Colon (tissue), 2 donors: ENCODE data around the gene DROSHA.
"Not testable (repeated sequence)": the region's sequence is repeated elsewhere in the genome, so short reads cannot be mapped to it uniquely, and the experiment has no call there.

Experiments used
- FAIRE-seq: peaks from 2 replicates; lab custom pipeline; 2012; peaks lifted over from hg19 to GRCh38; lab: Jason Lieb, UNC
- donor health status: control.
- donor health status: control.

The DROSHA gene, protein sequence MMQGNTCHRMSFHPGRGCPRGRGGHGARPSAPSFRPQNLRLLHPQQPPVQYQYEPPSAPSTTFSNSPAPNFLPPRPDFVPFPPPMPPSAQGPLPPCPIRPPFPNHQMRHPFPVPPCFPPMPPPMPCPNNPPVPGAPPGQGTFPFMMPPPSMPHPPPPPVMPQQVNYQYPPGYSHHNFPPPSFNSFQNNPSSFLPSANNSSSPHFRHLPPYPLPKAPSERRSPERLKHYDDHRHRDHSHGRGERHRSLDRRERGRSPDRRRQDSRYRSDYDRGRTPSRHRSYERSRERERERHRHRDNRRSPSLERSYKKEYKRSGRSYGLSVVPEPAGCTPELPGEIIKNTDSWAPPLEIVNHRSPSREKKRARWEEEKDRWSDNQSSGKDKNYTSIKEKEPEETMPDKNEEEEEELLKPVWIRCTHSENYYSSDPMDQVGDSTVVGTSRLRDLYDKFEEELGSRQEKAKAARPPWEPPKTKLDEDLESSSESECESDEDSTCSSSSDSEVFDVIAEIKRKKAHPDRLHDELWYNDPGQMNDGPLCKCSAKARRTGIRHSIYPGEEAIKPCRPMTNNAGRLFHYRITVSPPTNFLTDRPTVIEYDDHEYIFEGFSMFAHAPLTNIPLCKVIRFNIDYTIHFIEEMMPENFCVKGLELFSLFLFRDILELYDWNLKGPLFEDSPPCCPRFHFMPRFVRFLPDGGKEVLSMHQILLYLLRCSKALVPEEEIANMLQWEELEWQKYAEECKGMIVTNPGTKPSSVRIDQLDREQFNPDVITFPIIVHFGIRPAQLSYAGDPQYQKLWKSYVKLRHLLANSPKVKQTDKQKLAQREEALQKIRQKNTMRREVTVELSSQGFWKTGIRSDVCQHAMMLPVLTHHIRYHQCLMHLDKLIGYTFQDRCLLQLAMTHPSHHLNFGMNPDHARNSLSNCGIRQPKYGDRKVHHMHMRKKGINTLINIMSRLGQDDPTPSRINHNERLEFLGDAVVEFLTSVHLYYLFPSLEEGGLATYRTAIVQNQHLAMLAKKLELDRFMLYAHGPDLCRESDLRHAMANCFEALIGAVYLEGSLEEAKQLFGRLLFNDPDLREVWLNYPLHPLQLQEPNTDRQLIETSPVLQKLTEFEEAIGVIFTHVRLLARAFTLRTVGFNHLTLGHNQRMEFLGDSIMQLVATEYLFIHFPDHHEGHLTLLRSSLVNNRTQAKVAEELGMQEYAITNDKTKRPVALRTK (N-terminal part only)

DNA sequence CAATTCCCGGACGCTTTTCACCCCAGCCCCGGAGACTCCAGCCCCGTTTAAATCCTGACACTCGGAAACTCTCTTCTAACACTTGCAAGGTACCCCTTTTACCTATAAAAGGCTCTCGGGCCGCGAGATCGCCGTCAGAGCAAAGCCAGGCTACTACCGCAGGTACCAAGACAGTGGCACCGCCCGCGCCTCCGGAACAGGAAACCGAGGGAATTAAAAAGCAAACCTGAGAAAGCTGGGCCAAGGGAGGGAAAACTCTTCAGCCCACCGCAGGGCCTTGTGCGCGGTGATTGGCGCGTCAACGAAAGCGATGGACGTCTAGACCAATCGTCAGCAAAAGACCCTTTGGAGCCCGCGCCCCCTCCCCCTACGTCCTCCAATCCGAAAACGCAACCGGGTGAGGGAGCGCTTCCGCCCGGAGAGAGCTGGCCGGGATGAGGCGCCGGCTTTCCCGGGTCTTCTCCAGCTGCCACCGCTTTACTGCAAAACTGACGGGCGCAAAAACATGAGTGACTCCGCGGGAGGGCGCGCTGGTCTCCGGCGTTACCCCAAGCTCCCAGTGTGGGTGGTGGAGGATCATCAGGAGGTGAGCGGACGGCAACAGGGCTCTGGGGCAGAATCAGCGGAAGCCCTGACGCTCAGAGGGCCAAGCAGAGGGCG is at the start of gene DROSHA, which contains the start of gene C5orf22:
Gene DROSHA (minus strand): TSS at position 206 of the 660 bp plus-strand sequence. CDS start 3,034 bp downstream, outside the sequence.
Gene C5orf22 (plus strand): TSS at position 414 of the 660 bp plus-strand sequence. CDS start 92 bp downstream, at position 506.
- no peak for FAIRE-seq

DNA sequence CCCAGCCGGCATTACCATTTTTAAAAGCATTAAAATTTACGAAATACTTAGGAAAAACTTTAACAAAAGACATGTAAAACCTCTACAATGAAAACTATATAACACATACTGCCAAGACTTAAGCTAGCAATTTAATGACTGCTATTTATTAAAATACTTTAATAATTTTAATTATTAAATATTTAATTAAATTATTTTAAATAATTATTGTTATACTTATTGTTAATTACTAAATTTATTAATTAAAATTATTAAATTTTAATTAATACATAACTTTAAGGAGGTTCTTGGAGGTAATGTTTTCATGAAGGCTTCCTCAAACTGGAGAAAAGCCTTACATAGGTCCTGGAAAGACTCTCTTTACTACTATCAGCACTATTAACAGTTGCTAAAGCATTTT is 47.7 kb upstream of the DROSHA start:
- FAIRE-seq, result no peak

DNA sequence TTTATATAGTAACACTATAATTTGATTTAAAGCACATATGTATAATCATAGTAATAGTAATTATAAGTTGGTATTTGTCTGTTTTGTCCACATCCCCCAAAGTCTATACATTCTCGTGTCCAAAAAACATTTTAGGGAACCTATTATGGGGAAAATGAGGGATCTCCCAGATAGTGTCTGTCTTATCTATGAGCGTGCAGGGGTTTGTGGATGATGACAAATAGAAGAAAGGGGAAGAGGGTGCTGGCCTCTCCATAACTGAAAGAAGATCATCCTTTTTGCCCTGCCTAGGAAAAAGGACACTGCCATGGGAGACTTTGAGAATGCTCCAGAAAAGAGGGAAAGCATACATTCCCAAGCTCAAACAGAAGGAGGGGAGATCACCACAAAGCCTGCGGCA is 45.5 kb upstream of the DROSHA start:
- FAIRE-seq, result no peak

DNA sequence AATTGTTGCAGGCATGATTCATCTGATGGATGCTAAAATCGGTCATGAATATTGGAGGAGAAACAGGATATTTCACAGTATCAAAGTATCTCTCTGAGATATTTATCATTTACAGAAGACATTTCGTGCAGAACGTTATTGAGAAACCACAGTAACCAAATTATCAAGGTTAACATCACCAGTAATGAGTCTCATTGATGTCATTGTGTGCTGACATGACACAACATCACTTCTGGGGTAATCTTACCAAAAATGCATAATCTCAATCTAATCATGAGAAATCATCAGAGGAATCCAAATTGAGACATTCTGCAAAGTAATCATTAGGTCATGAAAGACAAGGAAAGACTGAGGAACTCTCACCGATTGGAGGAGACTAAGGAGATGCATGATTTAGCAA is 42.9 kb upstream of the DROSHA start:
- FAIRE-seq, result no peak

DNA sequence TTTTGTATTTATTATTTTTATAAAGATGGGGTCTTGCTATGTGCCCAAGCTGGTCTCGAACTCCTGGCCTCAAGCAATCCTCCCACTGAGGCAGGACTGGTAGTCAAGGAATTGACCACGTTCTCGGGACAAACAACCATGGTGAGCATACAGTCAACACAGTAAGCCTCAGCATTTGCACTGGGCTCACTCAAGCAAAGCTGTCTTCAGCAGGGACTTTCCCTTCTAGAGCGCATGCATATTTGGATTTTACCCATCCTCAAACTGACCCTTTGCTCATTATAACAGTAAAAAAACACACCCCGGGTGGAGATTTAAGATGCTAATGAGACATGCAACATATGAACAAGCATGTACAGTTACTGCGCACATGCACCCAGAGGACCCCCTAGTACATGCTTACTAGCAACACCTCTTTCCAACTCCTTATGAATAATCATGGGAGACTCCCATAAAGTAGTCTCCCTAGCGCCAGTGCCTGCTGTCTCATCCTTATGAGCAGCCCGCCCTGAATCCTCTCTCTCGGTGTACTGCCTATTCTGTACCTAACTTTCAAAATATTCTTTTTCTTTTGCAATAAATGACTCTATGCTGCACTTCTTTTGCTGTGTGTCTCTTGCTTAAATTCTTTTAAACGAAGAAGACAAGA is 41.7 kb upstream of the DROSHA start:
- FAIRE-seq, result no peak

DNA sequence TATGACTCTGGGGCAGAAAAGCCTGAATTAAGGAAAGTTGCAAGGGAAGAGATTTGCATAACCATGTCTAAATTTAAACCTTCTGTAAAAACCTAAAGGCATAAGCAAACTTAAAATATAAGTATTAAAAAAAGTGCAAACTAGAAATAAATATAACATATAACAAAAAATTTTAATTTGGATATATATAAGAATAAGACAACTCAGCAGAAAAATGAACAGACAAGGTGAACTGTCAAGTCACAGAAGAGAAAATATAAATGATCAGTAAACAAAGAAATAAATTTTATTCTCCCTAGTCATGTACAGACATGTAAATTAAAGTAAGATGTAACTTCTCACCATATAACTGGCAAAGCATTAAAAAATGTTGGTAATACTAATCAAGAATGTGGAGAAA is 37.2 kb upstream of the DROSHA start:
- no peak for FAIRE-seq

DNA sequence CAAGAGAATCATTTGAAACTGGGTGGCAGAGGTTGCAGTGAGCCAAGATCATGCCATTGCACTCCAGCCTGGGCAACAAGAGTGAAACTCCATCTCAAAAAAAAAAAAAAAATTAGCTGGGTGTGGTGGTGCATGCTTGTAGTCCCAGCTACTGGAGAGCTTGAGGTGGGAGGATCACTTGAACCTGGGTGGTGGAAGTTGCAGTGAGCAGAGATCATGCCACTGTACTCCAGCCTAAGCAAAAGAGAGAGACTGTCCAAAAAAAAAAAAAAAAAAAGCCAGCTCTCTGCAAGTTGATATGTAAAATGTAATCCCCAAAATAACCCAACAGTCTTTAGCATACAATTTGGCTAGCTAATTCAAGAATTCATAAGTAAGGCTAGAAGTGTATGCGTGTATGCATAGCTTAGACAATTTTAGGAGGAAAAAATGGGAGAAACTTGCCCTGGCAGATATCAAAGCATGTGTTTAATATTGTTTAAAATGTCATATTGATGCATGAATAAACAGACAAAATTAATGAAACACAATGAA is 36.5 kb upstream of the DROSHA start:
- FAIRE-seq, result no peak

DNA sequence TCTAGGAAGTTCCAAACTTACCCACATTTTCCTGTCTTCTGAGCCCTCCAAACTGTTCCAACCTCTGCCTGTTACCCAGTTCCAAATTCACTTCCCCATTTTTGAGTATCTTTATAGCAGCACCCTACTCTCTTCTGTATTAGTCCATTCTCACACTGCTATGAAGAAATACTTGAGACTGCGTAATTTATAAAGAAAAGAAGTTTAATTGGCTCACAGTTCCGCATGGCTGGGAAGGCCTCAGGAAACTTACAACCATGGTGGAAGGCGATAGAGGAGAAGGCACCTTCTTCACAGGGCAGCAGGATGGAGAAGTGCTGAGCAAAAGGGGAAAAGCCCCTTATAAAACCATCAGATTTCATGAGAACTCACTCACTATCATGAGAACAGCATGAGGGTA is 34.5 kb upstream of the DROSHA start:
- not testable (repeated sequence) for FAIRE-seq

DNA sequence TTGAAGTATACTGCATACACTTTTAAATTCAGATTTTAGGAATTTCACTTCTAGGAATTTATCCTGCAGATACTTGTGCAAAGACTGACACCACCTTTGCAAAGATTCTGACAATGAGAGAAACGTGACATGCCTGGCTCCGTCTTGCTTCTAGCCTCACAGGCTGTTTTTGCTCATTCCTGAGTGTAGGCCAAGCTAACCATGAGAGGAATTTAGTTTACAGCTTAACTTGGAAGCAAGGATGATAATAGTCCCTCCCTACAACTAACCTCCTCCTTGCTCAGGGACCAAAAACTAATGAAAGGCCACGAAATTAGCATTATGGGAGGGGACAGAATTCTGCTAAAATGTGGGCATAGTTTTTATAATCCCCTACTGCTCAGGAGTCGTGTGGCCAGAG is 31.3 kb upstream of the DROSHA start:
- no peak for FAIRE-seq

DNA sequence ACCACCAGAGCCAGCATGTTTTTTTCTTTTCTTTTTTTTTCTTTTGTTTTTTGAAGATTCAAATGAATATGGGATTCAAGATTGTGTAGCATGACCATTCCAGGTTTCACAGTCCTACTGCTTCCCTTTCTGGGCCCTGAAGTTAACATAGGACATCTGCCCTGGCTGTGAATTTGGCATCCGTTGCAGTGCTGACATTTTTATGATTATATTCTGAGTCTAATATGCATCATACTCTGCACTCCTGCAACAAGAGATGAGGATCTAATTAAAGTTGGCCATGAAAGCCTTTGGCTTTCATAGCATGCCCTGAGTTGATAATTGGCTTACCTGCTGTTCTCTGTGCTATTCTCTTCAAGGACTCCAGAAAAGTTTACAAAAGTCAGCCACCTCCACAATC is 30.1 kb upstream of the DROSHA start:
- FAIRE-seq, result no peak

DNA sequence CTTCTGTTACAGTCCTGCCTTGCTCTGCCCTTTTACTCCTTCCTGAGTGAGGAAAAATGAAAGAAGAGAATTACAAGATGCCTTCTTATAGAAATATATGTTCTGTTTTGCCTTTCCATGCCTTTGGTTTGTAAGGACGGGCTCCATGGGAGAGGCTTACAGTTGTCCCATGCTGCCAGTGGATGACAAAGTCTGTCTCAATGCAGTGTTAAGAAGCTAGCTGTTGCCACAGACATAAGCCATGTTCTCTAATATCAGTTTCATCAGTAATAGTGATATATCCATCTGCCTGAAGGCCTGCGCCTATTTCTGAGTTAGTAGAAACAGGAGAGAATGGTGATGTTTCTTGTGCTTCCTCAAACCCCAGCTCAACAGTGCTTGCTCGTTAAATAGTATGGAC is 28.0 kb upstream of the DROSHA start:
- no peak for FAIRE-seq

DNA sequence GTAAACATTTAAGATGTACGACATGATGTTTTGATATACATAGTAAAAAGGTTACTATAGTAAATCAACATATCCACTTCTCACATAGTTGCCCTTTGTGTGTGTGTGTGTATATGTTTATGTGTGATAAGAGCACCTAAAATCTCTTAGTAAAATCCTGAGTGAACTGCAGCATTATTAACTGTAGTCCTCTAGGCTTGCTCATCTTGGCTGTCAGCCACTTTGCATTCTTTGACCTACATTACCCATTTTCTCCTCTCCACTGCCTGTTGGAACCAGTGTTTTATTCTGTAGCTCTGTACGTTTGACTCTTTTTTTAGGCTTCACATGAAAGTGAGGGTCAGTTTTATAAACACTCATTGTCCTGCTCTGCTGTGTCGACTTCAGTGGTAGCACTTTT is 24.6 kb upstream of the DROSHA start:
- no peak for FAIRE-seq

DNA sequence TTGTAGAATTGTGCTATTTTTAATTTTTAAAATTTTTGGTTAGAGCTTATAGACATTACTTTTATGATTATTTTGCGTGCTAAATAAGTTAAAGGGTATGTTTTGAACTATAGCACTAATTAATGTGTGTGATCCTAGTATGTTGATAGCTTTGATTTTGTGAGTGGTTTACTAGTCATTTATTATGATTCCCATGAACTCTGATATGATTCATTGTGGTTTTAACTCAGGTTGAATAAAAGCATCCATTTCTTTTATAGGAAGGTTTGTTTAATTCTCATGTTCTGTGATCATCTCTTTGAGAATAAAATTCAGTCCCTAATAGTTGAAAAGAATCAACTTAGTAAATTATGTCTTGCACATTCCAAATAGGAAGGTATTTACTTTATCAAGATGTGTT is 22.7 kb upstream of the DROSHA start:
- no peak for FAIRE-seq

DNA sequence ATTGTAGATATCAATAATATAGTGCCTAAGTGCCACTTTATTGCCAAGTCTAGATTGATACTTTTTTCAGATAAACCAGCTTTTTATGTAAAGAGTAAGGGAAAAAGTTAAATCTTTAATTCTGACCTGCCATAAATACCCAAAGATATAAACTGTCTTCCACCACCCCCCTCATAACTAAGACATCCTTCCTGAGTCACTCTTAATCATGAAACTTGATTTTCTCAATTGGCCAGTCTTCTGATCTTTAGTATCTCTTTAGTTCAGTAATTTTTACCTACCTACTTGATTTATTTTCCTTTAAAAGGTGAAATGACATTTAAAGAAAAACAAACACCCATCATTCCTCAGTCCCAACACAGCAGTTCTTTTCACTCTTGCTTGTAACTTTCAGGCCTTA is 22.0 kb upstream of the DROSHA start:
- FAIRE-seq, result no peak

DNA sequence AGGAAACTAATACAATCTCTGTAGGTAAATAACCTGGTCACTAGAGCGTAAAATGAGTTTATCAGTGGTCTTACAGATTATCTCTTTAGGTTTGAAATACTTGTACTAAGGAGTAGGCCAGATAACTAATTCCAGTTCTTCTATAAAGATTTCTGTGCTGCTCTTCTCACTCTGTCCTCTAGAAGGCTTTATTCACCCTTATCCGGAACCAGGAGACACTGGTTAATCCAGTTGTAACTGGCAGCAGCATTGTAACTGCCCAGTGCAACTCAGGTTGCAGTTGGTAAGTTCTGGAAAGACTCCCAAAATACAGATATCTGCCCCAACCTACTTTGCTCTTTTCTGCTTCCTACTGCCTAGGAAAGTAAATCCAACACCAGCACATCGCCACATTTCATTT is 20.0 kb upstream of the DROSHA start:
- FAIRE-seq, result no peak

DNA sequence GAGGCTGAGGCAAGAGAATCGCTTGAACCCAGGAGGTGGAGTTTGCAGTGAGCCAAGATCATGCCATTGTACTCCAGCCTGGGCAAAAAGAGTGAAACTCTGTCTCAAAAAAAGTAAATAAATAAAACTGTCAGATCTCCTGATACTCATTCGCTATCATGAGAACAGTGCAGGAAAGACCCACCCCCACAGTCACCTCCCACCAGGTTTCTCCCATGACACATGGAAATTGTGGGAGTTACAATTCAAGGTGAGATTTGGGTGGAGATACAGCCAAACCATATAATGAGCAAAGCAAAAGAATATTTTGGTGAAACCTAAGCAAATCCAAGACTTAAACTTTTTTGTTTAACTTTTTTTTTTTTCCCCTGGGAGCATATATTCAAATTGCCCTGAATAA is 17.2 kb upstream of the DROSHA start:
- FAIRE-seq, result not testable (repeated sequence)

DNA sequence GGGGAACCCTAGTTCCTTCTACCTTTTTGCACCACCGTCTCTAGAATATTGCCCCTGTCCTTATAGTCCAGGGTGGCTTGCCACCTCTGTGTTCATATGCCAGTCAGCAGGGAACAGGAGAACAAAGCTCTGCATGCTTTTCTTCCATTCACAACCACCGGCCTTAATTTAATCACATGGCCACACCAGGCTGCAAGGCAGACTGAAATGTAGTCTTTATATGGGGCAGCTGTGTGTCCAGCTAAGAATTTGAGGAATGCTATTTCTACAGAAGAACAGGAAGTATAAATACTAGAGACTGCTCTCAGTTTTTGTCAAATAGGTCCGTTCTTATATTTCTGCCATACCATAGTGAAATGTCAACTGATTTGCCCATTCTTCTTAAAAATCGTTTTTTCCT is 6.0 kb upstream of the DROSHA start:
- no peak for FAIRE-seq

DNA sequence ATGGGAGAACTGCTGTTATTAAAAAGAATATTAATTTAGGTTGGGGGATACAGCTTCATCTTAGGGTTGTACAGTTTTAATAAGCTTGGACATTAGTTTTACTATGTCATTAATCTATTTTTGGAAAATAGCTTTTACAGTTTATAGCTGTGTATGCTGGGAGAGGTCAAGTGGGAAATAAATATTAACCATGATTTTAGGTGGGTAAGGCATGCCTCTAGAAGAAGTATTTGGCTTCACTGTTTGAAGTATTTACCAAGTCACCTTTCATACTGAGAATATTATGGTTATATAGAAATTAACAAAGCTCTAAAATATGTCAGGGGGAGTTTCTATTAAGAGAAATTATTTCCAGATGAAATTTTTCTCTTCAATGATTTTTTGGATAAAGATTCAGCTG is 5.5 kb upstream of the DROSHA start:
- no peak for FAIRE-seq

DNA sequence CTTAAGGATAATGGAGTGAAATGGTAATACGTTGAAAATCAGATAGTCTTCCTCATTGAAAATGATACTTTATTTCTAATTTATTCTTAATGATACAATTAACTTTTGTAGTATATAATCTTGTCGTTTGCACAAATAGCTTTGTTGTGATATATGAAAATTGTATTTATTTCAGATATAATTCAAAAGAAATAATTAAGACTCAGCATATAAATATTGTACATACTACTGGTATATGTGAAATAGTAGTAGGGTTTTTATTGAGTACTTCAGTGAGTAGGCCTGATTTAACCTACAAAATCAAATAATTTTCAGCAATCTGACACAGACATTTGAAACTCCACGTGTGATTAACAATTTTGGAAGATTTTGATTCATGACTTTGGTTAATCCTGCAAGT is 5.0 kb upstream of the DROSHA start:
- no peak for FAIRE-seq

DNA sequence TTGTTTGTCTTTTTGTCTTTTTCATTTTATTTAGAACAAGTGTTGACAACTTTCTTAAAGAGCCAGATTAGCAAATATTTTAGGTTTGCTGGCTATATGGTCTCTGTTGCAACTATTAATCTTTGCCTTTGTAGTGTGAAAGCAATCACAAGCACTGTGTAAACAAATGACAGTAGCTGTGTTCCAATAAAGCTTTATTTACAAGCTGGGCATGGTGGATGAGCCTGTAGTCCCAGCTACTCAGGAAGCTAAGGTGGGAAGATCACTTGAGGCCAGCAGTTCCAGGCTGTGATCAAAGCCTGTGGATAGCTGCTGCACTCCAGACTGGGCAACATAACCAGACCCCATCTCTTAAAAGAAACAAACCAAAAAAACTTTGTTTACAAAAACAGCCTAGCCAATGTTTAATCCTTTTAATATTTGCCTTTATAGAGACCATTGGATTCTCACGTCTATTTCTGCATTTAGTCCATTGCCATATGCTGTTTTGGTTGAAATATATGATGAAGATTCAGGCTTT is 2.7 kb upstream of the DROSHA start:
- FAIRE-seq, result no peak

DNA sequence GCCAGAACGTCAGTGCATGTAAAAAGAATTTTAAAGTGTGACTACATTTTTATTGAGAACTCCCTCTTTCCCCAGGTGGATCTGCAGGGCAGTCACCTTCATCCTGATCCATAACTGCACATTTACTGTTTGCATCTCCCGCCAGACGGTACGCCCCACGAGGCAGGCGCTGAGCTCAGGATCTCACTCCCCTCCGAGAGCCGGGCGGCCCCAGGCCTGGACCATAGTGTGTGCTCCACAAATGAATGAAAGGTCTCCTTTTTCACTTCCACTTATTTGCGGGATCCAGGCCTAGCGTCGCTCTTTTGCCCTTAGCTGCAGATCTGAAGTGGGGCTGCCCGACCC is 378 bp downstream of the DROSHA start:
- no peak for FAIRE-seq
